Neural cell (in vitro differentiated cells): Measurements from ENCODE around the gene DNAH5.

Experiments used
- EZH2 ChIP-seq: fragments of 200-600, 300-800 bp; shearing (Covaris generic), sonication (generic); IDR thresholded peaks from 2 replicates; pipeline ENCODE4 v1.6.1; 2014; ENCODE audit warnings: antibody characterized with exemption, low read length, borderline replicate concordance, mild to moderate bottlenecking; ENCODE audit not compliant: insufficient read depth, poor library complexity, severe bottlenecking
- POLR2AphosphoS5 ChIP-seq: IDR thresholded peaks from 2 replicates; pipeline ENCODE4 v1.6.1; 2012
- REST ChIP-seq: IDR thresholded peaks from 2 replicates; pipeline ENCODE4 v1.6.1; 2012; ENCODE audit warnings: borderline replicate concordance

GRCh38 chr5:13676531-13676930 is 268.0 kb downstream of the DNAH5 start:
- TF ChIP-seq EZH2 (no peak), POLR2AphosphoS5 (no peak), REST (no peak)
